Hepatocyte (in vitro differentiated cells): Measurements from ENCODE around the gene FAT1.

ENCODE experiments used
- CTCF ChIP-seq: fragments of 200-600 bp; sonication (generic); IDR thresholded peaks from 2 replicates; pipeline ENCODE4 v1.5.1; 2016; ENCODE audit warnings: antibody characterized with exemption, mild to moderate bottlenecking; ENCODE audit not compliant: poor library complexity
- EZH2 ChIP-seq: fragments of 200-600 bp; sonication (generic); IDR thresholded peaks from 2 replicates; pipeline ENCODE4 v1.6.1; 2016; ENCODE audit warnings: antibody characterized with exemption, mild to moderate bottlenecking, borderline replicate concordance
- EZH2phosphoT487 ChIP-seq: fragments of 200-600 bp; sonication (generic); IDR thresholded peaks from one replicate; pipeline ENCODE4 v1.6.1; 2018; ENCODE audit warnings: antibody characterized with exemption, mild to moderate bottlenecking, low read depth, moderate library complexity; ENCODE audit not compliant: unreplicated experiment, severe bottlenecking

- TF ChIP-seq CTCF: no peak
- no peak for TF ChIP-seq EZH2
- no peak for TF ChIP-seq EZH2phosphoT487
Measured at GRCh38 chr4:186739802-186740434, 16.3 kb upstream of the FAT1 start.
